ENCODE results near the gene PPP6R3.

- TF ChIP-seq POLR2AphosphoS5 (IDR thresholded peaks at IDR 0.05) (no peak), CTCF (IDR thresholded peaks at IDR 0.05) (peak in 1 of 7 experiments; percentile 21), POLR2A (IDR thresholded peaks at IDR 0.05) (no peak)
Measured at GRCh38 chr11:68632802-68633201, 172.2 kb downstream of the PPP6R3 start.

All from stomach (tissue), 4 donors.